Measurements from ENCODE around the gene ZNF346. TPM values are rescaled to one million over a fixed set of nuclear protein-coding genes. Genes with fewer than 3 reads are reported as not detected.
"Not testable (repeated sequence)": the region's sequence is repeated elsewhere in the genome, so short reads cannot be mapped to it uniquely, and the experiment has no call there.

ZNF346 gene
- total RNA-seq, 1 donor: 19.2 TPM

GRCh38 chr5:176998828-176999227 is 23.7 kb upstream of the ZNF346 start:
- H3K4me1 ChIP-seq (ENCODE audit: insufficient read depth, low read length): peaks cover 20% of the 10 kb centered on the region
- H3K36me3 ChIP-seq (ENCODE audit: insufficient read depth, low read length): no peaks in the 10 kb centered on the region
- no peak overlapping the region for H3K27ac ChIP-seq (ENCODE audit: low read depth, low read length)
- H3K27me3 ChIP-seq (ENCODE audit: insufficient read depth, low read length): no peaks in the 10 kb centered on the region
- H2AFZ ChIP-seq (ENCODE audit: low read length): no peak overlapping the region
- H3K4me3 ChIP-seq (ENCODE audit: insufficient read depth, low read length): no peak overlapping the region
- no peak overlapping the region for H3K4me2 ChIP-seq (ENCODE audit: insufficient read depth, low read length)
- H4K20me1 ChIP-seq (ENCODE audit: insufficient read depth, low read length): peaks cover 58% of the 10 kb centered on the region
- TF ChIP-seq, protein P1, sequence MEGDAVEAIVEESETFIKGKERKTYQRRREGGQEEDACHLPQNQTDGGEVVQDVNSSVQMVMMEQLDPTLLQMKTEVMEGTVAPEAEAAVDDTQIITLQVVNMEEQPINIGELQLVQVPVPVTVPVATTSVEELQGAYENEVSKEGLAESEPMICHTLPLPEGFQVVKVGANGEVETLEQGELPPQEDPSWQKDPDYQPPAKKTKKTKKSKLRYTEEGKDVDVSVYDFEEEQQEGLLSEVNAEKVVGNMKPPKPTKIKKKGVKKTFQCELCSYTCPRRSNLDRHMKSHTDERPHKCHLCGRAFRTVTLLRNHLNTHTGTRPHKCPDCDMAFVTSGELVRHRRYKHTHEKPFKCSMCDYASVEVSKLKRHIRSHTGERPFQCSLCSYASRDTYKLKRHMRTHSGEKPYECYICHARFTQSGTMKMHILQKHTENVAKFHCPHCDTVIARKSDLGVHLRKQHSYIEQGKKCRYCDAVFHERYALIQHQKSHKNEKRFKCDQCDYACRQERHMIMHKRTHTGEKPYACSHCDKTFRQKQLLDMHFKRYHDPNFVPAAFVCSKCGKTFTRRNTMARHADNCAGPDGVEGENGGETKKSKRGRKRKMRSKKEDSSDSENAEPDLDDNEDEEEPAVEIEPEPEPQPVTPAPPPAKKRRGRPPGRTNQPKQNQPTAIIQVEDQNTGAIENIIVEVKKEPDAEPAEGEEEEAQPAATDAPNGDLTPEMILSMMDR (IDR thresholded peaks at IDR 0.05; ENCODE audit: extremely low read depth, low read depth, low read length): no peak
- H3K9me3 ChIP-seq (ENCODE audit: low read depth, low read length): no peaks in the 10 kb centered on the region
- peaks cover 96% of the 10 kb centered on the region for H3K79me2 ChIP-seq (ENCODE audit: insufficient read depth, low read length)
- DNase-seq (ENCODE audit: insufficient read length, low spot score, missing footprints): no peak

DNA sequence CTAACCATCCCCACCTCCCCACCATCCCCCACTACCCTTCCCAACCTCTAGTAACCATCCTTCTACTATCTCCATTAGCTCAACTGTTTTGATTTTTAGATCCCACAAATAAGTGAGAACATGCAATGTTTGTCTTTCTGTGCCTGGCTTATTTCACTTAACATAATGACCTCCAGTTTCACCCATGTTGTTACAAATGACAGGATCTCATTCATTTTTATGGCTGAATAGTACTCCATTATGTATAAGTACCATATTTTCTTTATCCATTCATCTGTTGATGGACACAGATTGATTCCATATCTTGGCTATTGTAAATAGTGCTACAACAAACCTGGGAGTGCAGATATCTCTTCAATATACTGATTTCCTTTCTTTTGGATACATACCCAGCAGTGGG is 23.0 kb upstream of the ZNF346 start:
- H3K27ac ChIP-seq (ENCODE audit: low read depth, low read length); H3K36me3 ChIP-seq (ENCODE audit: insufficient read depth, low read length); H3K4me2 ChIP-seq (ENCODE audit: insufficient read depth, low read length); H2AFZ ChIP-seq (ENCODE audit: low read length); H3K27me3 ChIP-seq (ENCODE audit: insufficient read depth, low read length); H3K9me3 ChIP-seq (ENCODE audit: low read depth, low read length); H3K4me3 ChIP-seq (ENCODE audit: insufficient read depth, low read length); DNase-seq (ENCODE audit: insufficient read length, low spot score, missing footprints): not testable (repeated sequence)
- H4K20me1 ChIP-seq (ENCODE audit: insufficient read depth, low read length): peaks cover 57% of the 10 kb centered on the region
- H3K4me1 ChIP-seq (ENCODE audit: insufficient read depth, low read length): peaks cover 20% of the 10 kb centered on the region
- peaks cover 96% of the 10 kb centered on the region for H3K79me2 ChIP-seq (ENCODE audit: insufficient read depth, low read length)

DNA sequence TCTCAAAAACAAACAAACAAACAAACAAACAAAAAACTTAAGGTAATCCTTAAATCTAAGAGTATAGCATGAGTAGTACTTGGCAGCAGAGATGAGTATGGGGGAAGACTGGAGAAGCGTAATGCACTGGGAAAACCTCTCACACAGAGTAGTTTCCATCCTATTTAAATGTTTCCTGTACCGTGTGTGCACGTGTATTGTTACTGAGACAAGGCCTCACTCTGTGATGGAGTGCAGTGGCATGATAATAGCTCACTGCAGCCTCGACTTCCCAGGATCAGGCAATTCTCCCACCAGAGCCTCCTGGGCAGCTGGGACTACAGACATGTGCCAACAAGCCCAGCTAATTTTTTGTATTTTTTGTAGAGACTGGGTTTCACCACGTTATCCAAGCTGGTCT is 18.8 kb upstream of the ZNF346 start:
- no peak overlapping the region for H3K4me2 ChIP-seq (ENCODE audit: insufficient read depth, low read length)
- peaks cover 43% of the 10 kb centered on the region for H4K20me1 ChIP-seq (ENCODE audit: insufficient read depth, low read length)
- no peaks in the 10 kb centered on the region for H3K9me3 ChIP-seq (ENCODE audit: low read depth, low read length)
- H3K79me2 ChIP-seq (ENCODE audit: insufficient read depth, low read length): peaks cover 79% of the 10 kb centered on the region
- no peak overlapping the region for H3K27ac ChIP-seq (ENCODE audit: low read depth, low read length)
- DNase-seq (ENCODE audit: insufficient read length, low spot score, missing footprints): no peak
- no peak overlapping the region for H2AFZ ChIP-seq (ENCODE audit: low read length)
- no peaks in the 10 kb centered on the region for H3K27me3 ChIP-seq (ENCODE audit: insufficient read depth, low read length)
- H3K4me1 ChIP-seq (ENCODE audit: insufficient read depth, low read length): peaks cover 12% of the 10 kb centered on the region
- H3K36me3 ChIP-seq (ENCODE audit: insufficient read depth, low read length): no peaks in the 10 kb centered on the region
- H3K4me3 ChIP-seq (ENCODE audit: insufficient read depth, low read length): no peak overlapping the region
- TF ChIP-seq, protein P1 (IDR thresholded peaks at IDR 0.05; ENCODE audit: extremely low read depth, low read depth, low read length): no peak

- Histone ChIP-seq H3K36me3 (ENCODE audit: insufficient read depth, low read length) (no peaks in the 10 kb centered on the region), H3K9me3 (ENCODE audit: low read depth, low read length) (no peaks in the 10 kb centered on the region), H2AFZ (ENCODE audit: low read length) (no peak overlapping the region), H3K4me2 (ENCODE audit: insufficient read depth, low read length) (peak overlapping the region; percentile 82), H3K79me2 (ENCODE audit: insufficient read depth, low read length) (peaks cover 66% of the 10 kb centered on the region), H3K27me3 (ENCODE audit: insufficient read depth, low read length) (no peaks in the 10 kb centered on the region), H4K20me1 (ENCODE audit: insufficient read depth, low read length) (peaks cover 36% of the 10 kb centered on the region), H3K4me1 (ENCODE audit: insufficient read depth, low read length) (peaks cover 12% of the 10 kb centered on the region), H3K27ac (ENCODE audit: low read depth, low read length) (peak overlapping the region; percentile 69), H3K4me3 (ENCODE audit: insufficient read depth, low read length) (peak overlapping the region; percentile 95)
- no peak for DNase-seq (ENCODE audit: insufficient read length, low spot score, missing footprints)
- TF ChIP-seq, protein P1 (IDR thresholded peaks at IDR 0.05; ENCODE audit: extremely low read depth, low read depth, low read length): no peak
These were observed 17.5 kb upstream of the ZNF346 start for GRCh38 chr5:177004961-177005360.
